ENCODE data around the gene AFDN. TPM values are rescaled to one million over a fixed set of nuclear protein-coding genes. Genes with fewer than 3 reads are reported as not detected.

Gene AFDN
- total RNA-seq: 13.1 TPM

- H3K27me3 ChIP-seq (ENCODE audit: insufficient read depth, low read length): peaks cover 77% of the 10 kb centered on the region
- peaks cover 20% of the 10 kb centered on the region for H3K4me1 ChIP-seq (ENCODE audit: insufficient read depth, low read length)
- peak within 1 kb of the TSS; percentile 45 for H3K4me3 ChIP-seq (ENCODE audit: low read length)
- H3K9me3 ChIP-seq (ENCODE audit: low read depth, low read length): no peaks in the 10 kb centered on the region
Measured at GRCh38 chr6:167826896-167827582, at the start of gene AFDN. AFDN (plus strand) TSS chr6:167826911; CDS start chr6:167827133, 222 bp downstream.

GRCh38 chr6:167778497-167779128, 48.1 kb upstream of the AFDN start:
- Histone ChIP-seq H3K4me1 (ENCODE audit: insufficient read depth, low read length) (no peaks in the 10 kb centered on the region), H3K27me3 (ENCODE audit: insufficient read depth, low read length) (no peaks in the 10 kb centered on the region), H3K4me3 (ENCODE audit: low read length) (no peak overlapping the region), H3K9me3 (ENCODE audit: low read depth, low read length) (no peaks in the 10 kb centered on the region)

- H3K27me3 ChIP-seq (ENCODE audit: insufficient read depth, low read length): no peaks in the 10 kb centered on the region
- no peak overlapping the region for H3K4me3 ChIP-seq (ENCODE audit: low read length)
- H3K9me3 ChIP-seq (ENCODE audit: low read depth, low read length): no peaks in the 10 kb centered on the region
- H3K4me1 ChIP-seq (ENCODE audit: insufficient read depth, low read length): no peaks in the 10 kb centered on the region
Measured at GRCh38 chr6:167779129-167779992, 47.4 kb upstream of the AFDN start.

GRCh38 chr6:167779993-167780655, 46.6 kb upstream of the AFDN start:
- H3K9me3 ChIP-seq (ENCODE audit: low read depth, low read length): no peaks in the 10 kb centered on the region
- no peaks in the 10 kb centered on the region for H3K4me1 ChIP-seq (ENCODE audit: insufficient read depth, low read length)
- H3K27me3 ChIP-seq (ENCODE audit: insufficient read depth, low read length): no peaks in the 10 kb centered on the region
- H3K4me3 ChIP-seq (ENCODE audit: low read length): no peak overlapping the region

GRCh38 chr6:167781066-167781767, 45.5 kb upstream of the AFDN start:
- H3K9me3 ChIP-seq (ENCODE audit: low read depth, low read length): no peaks in the 10 kb centered on the region
- no peaks in the 10 kb centered on the region for H3K4me1 ChIP-seq (ENCODE audit: insufficient read depth, low read length)
- no peaks in the 10 kb centered on the region for H3K27me3 ChIP-seq (ENCODE audit: insufficient read depth, low read length)
- no peak overlapping the region for H3K4me3 ChIP-seq (ENCODE audit: low read length)

- no peaks in the 10 kb centered on the region for H3K4me1 ChIP-seq (ENCODE audit: insufficient read depth, low read length)
- H3K4me3 ChIP-seq (ENCODE audit: low read length): no peak overlapping the region
- no peaks in the 10 kb centered on the region for H3K9me3 ChIP-seq (ENCODE audit: low read depth, low read length)
- no peaks in the 10 kb centered on the region for H3K27me3 ChIP-seq (ENCODE audit: insufficient read depth, low read length)
Measured at GRCh38 chr6:167781868-167782267, 44.8 kb upstream of the AFDN start.

GRCh38 chr6:167782698-167783517, 43.8 kb upstream of the AFDN start:
- H3K27me3 ChIP-seq (ENCODE audit: insufficient read depth, low read length): no peaks in the 10 kb centered on the region
- H3K4me3 ChIP-seq (ENCODE audit: low read length): no peak overlapping the region
- H3K4me1 ChIP-seq (ENCODE audit: insufficient read depth, low read length): no peaks in the 10 kb centered on the region
- no peaks in the 10 kb centered on the region for H3K9me3 ChIP-seq (ENCODE audit: low read depth, low read length)

- peaks cover 2% of the 10 kb centered on the region for H3K27me3 ChIP-seq (ENCODE audit: insufficient read depth, low read length)
- H3K9me3 ChIP-seq (ENCODE audit: low read depth, low read length): no peaks in the 10 kb centered on the region
- H3K4me3 ChIP-seq (ENCODE audit: low read length): no peak overlapping the region
- H3K4me1 ChIP-seq (ENCODE audit: insufficient read depth, low read length): no peaks in the 10 kb centered on the region
Measured at GRCh38 chr6:167786853-167787675, 39.6 kb upstream of the AFDN start.

GRCh38 chr6:167787896-167788562, 38.7 kb upstream of the AFDN start:
- H3K4me1 ChIP-seq (ENCODE audit: insufficient read depth, low read length): no peaks in the 10 kb centered on the region
- H3K9me3 ChIP-seq (ENCODE audit: low read depth, low read length): no peaks in the 10 kb centered on the region
- H3K27me3 ChIP-seq (ENCODE audit: insufficient read depth, low read length): peaks cover 3% of the 10 kb centered on the region
- no peak overlapping the region for H3K4me3 ChIP-seq (ENCODE audit: low read length)

- H3K9me3 ChIP-seq (ENCODE audit: low read depth, low read length): no peaks in the 10 kb centered on the region
- peaks cover 3% of the 10 kb centered on the region for H3K27me3 ChIP-seq (ENCODE audit: insufficient read depth, low read length)
- no peak overlapping the region for H3K4me3 ChIP-seq (ENCODE audit: low read length)
- H3K4me1 ChIP-seq (ENCODE audit: insufficient read depth, low read length): no peaks in the 10 kb centered on the region
Measured at GRCh38 chr6:167788563-167788903, 38.2 kb upstream of the AFDN start.

GRCh38 chr6:167789358-167789757, 37.4 kb upstream of the AFDN start:
- Histone ChIP-seq H3K4me1 (ENCODE audit: insufficient read depth, low read length) (no peaks in the 10 kb centered on the region), H3K9me3 (ENCODE audit: low read depth, low read length) (no peaks in the 10 kb centered on the region), H3K4me3 (ENCODE audit: low read length) (no peak overlapping the region), H3K27me3 (ENCODE audit: insufficient read depth, low read length) (peaks cover 10% of the 10 kb centered on the region)

GRCh38 chr6:167791091-167791779, 35.5 kb upstream of the AFDN start:
- Histone ChIP-seq H3K9me3 (ENCODE audit: low read depth, low read length) (no peaks in the 10 kb centered on the region), H3K4me3 (ENCODE audit: low read length) (no peak overlapping the region), H3K4me1 (ENCODE audit: insufficient read depth, low read length) (peaks cover 3% of the 10 kb centered on the region), H3K27me3 (ENCODE audit: insufficient read depth, low read length) (peaks cover 27% of the 10 kb centered on the region)
